Activated naive CD8-positive, alpha-beta T cell treated with anti-CD3 and anti-CD28 coated beads for 36 hours (primary cell): ENCODE measurements around the gene TSC1. TPM values are rescaled to one million over a fixed set of nuclear protein-coding genes. Genes with fewer than 3 reads are reported as not detected.
"Not testable (repeated sequence)": the region's sequence is repeated elsewhere in the genome, so short reads cannot be mapped to it uniquely, and the experiment has no call there.

ENCODE experiments used
- DNase-seq: peaks from one replicate; pipeline ENCODE4 v3.0.0; 2021
- H3K27ac Mint-ChIP-seq: one replicate; pipeline ENCODE4 v1.8.0; 2022; ENCODE audit warnings: mild to moderate bottlenecking, moderate library complexity, mixed read lengths
- H3K27me3 Mint-ChIP-seq: one replicate; pipeline ENCODE4 v1.8.0; 2022; ENCODE audit warnings: mild to moderate bottlenecking, mixed read lengths
- H3K36me3 Mint-ChIP-seq: one replicate; pipeline ENCODE4 v1.8.0; 2021; ENCODE audit warnings: mild to moderate bottlenecking, mixed read lengths
- H3K4me1 Mint-ChIP-seq: one replicate; pipeline ENCODE4 v1.8.0; 2021; ENCODE audit warnings: mixed read lengths
- H3K4me3 Mint-ChIP-seq: one replicate; pipeline ENCODE4 v1.8.0; 2022; ENCODE audit warnings: mild to moderate bottlenecking, moderate library complexity, mixed read lengths
- H3K9me3 Mint-ChIP-seq: one replicate; pipeline ENCODE4 v1.8.0; 2022; ENCODE audit warnings: mixed read lengths
- total RNA-seq, 2 experiments: library from RNA; stranded (reverse); gene quantifications; one replicate each; pipeline ENCODE4 v1.2.3, GENCODE V29; 2021

The TSC1 gene
- total RNA-seq, 2 experiments from 2014 or later: 23.6 to 28.5 TPM

- Mint-ChIP-seq H3K9me3 (no peaks in the 10 kb centered on the region), H3K27me3 (peaks cover 68% of the 10 kb centered on the region), H3K4me3 (no peak overlapping the region), H3K36me3 (no peaks in the 10 kb centered on the region), H3K27ac (no peak overlapping the region), H3K4me1 (peaks cover 4% of the 10 kb centered on the region)
- DNase-seq: no peak
Observed at GRCh38 chr9:132983491-132984201, 39.2 kb upstream of the TSC1 start.

- Mint-ChIP-seq H3K27me3 (peaks cover 80% of the 10 kb centered on the region), H3K27ac (no peak overlapping the region), H3K9me3 (no peaks in the 10 kb centered on the region), H3K36me3 (no peaks in the 10 kb centered on the region), H3K4me3 (no peak overlapping the region), H3K4me1 (peaks cover 6% of the 10 kb centered on the region)
- DNase-seq: no peak
Observed at GRCh38 chr9:132982458-132982857, 38.0 kb upstream of the TSC1 start.

DNA sequence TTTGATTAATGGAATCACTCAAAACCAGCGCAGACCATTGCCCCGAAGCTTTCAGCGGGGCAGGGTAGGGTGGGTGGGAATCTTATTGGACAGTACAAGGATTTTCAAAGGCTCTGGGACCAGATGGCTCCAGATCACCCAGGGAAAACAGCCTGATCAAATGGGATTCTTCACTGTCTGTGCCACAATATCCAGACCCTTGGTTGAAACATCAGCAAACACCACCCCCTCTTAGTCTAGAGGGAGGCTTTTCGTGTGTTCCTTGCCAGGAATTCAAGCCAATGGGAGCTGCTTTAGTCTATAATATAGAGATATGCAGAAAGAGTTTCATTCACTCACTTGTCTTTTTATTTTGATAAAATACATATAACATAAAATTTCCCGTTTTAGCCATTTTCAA, 35.7 kb upstream of the TSC1 start:
- no peak overlapping the region for H3K27ac Mint-ChIP-seq
- peaks cover 74% of the 10 kb centered on the region for H3K27me3 Mint-ChIP-seq
- H3K4me3 Mint-ChIP-seq: no peak overlapping the region

DNA sequence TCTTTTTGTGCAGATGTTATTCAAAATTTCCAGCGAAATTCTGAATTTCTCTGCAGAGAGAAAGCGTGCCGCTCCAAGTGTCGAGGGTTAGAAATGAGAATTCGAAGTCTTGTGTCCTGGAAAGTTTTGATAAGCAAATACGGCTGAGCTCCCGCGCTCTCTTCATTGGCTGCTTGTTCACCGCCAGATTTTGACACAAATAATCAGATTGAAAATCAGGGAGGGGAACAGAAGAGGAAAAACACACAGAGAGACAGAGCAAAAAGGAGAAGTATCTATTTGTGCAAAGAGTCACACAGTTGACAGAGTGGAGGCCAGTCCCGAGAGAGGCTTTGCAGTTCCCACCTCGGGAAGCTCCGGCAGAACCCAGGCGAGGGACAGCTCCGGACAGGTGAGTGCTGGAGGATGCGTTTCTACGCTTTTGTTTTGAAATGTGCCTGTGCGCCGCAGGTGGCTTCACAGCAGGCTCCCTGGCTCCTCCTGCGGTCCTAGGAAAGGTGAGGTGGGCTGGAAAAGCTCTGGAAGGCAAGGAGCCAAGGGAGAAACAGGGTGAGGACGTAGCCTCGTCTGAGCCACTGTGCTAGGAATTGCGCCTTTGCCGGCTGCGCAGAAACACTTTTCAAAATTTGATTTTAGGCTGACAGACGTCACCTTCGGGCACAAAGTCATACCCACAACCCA, 34.2 kb upstream of the TSC1 start, which contains the start of gene GFI1B:
Gene GFI1B, plus strand, starts transcription at position 244 of the 681 bp plus-strand sequence. CDS start 7,985 bp downstream, outside the sequence.
- Mint-ChIP-seq H3K4me3 (peak within 1 kb of the TSS; percentile 22), H3K9me3 (no peaks in the 10 kb centered on the region)

More for the DNA sequence above, 35.7 kb upstream of the TSC1 start:
- DNase-seq: no peak
- Mint-ChIP-seq H3K9me3 (no peaks in the 10 kb centered on the region), H3K4me1 (peaks cover 6% of the 10 kb centered on the region), H3K36me3 (no peaks in the 10 kb centered on the region)

GRCh38 chr9:132978112-132978450, 33.7 kb upstream of the TSC1 start:
- peaks cover 9% of the 10 kb centered on the region for H3K4me1 Mint-ChIP-seq
- peaks cover 75% of the 10 kb centered on the region for H3K27me3 Mint-ChIP-seq
- no peak for DNase-seq
- no peaks in the 10 kb centered on the region for H3K36me3 Mint-ChIP-seq
- no peak overlapping the region for H3K4me3 Mint-ChIP-seq
- no peak overlapping the region for H3K27ac Mint-ChIP-seq
- H3K9me3 Mint-ChIP-seq: no peaks in the 10 kb centered on the region

More for the DNA sequence above, 34.2 kb upstream of the TSC1 start, which contains the start of gene GFI1B:
- no peak within 1 kb of the TSS for H3K27ac Mint-ChIP-seq
- no peaks in the 10 kb centered on the region for H3K36me3 Mint-ChIP-seq
- no peak for DNase-seq
- peaks cover 74% of the 10 kb centered on the region for H3K27me3 Mint-ChIP-seq
- H3K4me1 Mint-ChIP-seq: peaks cover 6% of the 10 kb centered on the region

DNA sequence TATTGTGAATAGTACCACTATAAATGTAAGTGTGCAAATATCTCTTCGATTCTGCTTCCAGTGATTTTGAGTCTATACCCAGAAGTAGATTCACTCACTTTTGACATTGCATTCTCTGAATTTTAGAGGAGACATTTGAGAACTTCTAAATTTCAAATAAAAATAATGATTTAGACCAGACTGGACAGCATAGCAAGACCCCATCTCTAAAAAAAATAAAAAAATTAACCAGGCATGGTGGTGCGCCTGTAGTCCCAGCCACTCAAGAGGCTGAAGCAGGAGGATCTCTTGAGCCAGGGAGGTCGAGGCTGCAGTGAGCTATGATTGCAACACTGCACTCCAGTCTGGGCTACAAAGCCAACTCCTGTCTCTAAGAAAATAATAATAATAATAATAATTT, 32.2 kb upstream of the TSC1 start:
- DNase-seq: no peak
- Mint-ChIP-seq H3K9me3 (no peaks in the 10 kb centered on the region), H3K27ac (no peak overlapping the region), H3K4me1 (peaks cover 9% of the 10 kb centered on the region), H3K27me3 (peaks cover 62% of the 10 kb centered on the region), H3K4me3 (no peak overlapping the region), H3K36me3 (no peaks in the 10 kb centered on the region)

- H3K4me1 Mint-ChIP-seq: peaks cover 9% of the 10 kb centered on the region
- DNase-seq: no peak
- no peaks in the 10 kb centered on the region for H3K36me3 Mint-ChIP-seq
- H3K4me3 Mint-ChIP-seq: no peak overlapping the region
- no peaks in the 10 kb centered on the region for H3K9me3 Mint-ChIP-seq
- peaks cover 56% of the 10 kb centered on the region for H3K27me3 Mint-ChIP-seq
- no peak overlapping the region for H3K27ac Mint-ChIP-seq
Observed at GRCh38 chr9:132975961-132976360, 31.5 kb upstream of the TSC1 start.

- Mint-ChIP-seq H3K27ac (no peak overlapping the region), H3K9me3 (no peaks in the 10 kb centered on the region), H3K4me1 (peaks cover 6% of the 10 kb centered on the region), H3K27me3 (peaks cover 44% of the 10 kb centered on the region), H3K4me3 (no peak overlapping the region), H3K36me3 (no peaks in the 10 kb centered on the region)
- peak; percentile 30 for DNase-seq
Observed at GRCh38 chr9:132973713-132974112, 29.3 kb upstream of the TSC1 start.

DNA sequence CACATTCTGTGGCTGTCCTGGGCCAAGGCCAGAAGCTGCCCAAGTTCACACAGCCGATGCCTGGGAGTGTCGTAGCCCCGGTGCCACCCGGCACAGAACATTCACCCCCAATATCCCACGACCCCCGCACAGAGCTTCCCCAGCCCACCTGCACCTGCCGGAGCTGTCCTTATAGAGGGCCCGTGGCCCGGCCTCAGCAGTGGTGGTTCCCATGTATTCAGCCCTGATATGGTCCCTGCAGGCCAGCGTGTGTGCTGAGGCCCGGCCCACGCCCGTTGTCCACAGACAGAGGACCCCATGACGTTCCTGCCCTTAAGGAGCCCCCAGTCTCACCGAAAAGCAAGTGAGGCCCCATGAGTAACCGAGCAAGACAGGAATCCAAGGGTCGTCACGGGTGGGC, 28.8 kb upstream of the TSC1 start:
- DNase-seq: no peak
- Mint-ChIP-seq H3K27me3 (peaks cover 38% of the 10 kb centered on the region), H3K4me1 (peaks cover 2% of the 10 kb centered on the region), H3K27ac (no peak overlapping the region), H3K4me3 (no peak overlapping the region), H3K9me3 (no peaks in the 10 kb centered on the region), H3K36me3 (no peaks in the 10 kb centered on the region)

DNA sequence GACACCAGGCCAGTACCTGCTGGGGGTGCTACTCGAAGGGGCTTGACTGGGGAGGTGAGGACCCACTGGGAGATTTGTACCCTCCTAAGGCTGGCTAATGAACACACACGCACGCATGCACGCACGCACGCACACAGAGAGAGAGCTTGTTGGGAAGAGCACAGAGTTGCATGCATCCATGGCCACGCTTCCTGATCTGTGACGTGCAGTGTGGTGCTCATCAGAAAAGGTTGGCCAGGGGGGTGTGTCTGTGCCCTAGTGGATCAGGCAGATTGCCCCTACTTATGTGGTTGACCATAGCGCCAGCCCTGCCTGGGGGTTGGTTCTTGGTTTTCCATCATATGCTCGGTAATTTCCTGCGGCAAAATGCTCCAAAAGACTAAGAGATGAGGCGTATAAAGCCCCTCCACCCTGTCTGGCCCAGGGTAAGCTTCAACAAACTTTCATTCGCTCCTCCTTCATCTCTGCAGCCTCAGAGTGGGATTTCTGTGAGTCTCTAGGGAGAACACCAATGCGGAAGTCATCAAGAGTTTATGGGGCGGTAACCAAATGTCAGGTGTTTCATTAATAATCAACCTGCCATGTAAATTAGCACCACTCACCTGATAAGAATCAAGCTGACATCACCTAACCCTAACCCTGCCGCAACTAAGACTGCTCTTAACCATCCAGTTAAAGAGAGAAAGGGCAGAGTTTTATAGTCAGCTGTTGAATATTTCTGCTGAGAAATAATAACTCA, 26.1 kb upstream of the TSC1 start:
- no peak for DNase-seq
- no peak overlapping the region for H3K27ac Mint-ChIP-seq
- no peaks in the 10 kb centered on the region for H3K9me3 Mint-ChIP-seq
- H3K27me3 Mint-ChIP-seq: peaks cover 28% of the 10 kb centered on the region
- H3K36me3 Mint-ChIP-seq: no peaks in the 10 kb centered on the region
- H3K4me3 Mint-ChIP-seq: no peak overlapping the region
- H3K4me1 Mint-ChIP-seq: peaks cover 2% of the 10 kb centered on the region

DNA sequence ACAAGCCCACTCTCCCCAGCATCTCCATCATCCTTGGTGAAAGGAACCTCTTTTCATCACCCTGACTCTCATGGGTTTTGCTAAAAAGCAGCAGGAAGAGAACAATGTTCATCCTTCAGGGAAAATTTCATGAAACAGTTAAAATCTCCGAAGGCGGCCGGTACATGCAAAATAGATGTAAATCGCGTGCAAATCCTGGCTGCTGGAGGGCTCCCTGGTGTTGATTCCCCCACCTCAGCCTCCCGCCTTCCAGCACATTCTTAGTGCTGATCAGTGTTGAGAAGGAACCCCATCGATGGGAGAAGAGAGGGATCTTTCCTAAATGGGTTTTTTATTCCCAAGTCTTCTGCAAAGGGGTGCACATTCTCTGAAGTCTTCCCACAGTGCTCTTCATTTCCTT, 25.4 kb upstream of the TSC1 start:
- Mint-ChIP-seq H3K4me3 (no peak overlapping the region), H3K27me3 (peaks cover 23% of the 10 kb centered on the region), H3K36me3 (no peaks in the 10 kb centered on the region)

DNA sequence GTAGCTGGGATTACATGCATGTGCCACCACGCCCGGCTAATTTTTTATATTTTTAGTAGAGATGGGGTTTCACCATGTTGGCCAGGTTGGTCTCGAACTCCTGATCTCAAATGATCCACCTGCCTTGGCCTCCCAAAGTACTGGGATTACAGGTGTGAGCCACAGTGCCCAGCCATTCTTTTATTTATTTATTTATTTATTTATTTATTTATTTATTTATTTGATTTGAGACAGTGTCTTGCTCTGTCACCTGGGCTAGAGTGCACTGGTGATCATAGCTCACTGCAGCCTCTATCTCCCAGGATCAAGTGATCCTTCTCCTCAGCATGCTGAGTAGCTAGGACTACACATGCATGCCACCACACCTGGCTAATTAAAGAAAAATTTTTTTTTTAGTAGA, 23.5 kb upstream of the TSC1 start:
- H3K4me1 Mint-ChIP-seq, DNase-seq, H3K36me3 Mint-ChIP-seq, H3K4me3 Mint-ChIP-seq, H3K27me3 Mint-ChIP-seq, H3K27ac Mint-ChIP-seq, H3K9me3 Mint-ChIP-seq: not testable (repeated sequence)

More for the DNA sequence above, 25.4 kb upstream of the TSC1 start:
- DNase-seq: no peak
- Mint-ChIP-seq H3K4me1 (peaks cover 2% of the 10 kb centered on the region), H3K9me3 (no peaks in the 10 kb centered on the region), H3K27ac (no peak overlapping the region)

DNA sequence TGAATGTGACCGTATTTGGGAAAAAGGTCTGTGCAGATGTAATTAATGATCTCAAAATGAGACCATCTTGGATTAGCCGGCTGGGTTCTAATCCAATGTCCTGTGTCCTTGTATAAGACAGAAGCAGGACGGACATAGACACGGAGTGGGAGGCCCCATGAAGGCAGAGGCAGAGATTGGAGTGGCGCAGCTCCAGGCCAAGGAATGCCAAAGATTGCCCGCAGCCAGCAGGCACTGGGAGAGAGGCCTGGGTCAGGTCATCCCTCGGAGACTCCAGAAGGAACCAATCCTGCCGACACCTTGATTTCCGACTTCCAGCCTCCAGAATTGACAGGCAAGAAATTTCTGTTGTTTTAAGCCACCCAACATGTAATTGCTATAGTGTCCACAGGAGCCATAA, 21.1 kb upstream of the TSC1 start:
- no peak for DNase-seq
- Mint-ChIP-seq H3K27me3 (peaks cover 9% of the 10 kb centered on the region), H3K4me3 (no peak overlapping the region), H3K4me1 (no peaks in the 10 kb centered on the region), H3K9me3 (no peaks in the 10 kb centered on the region), H3K27ac (no peak overlapping the region), H3K36me3 (no peaks in the 10 kb centered on the region)

GRCh38 chr9:132961002-132961401, 16.6 kb upstream of the TSC1 start:
- DNase-seq: no peak
- peaks cover 1% of the 10 kb centered on the region for H3K9me3 Mint-ChIP-seq
- H3K4me3 Mint-ChIP-seq: no peak overlapping the region
- H3K4me1 Mint-ChIP-seq: no peaks in the 10 kb centered on the region
- H3K27me3 Mint-ChIP-seq: no peaks in the 10 kb centered on the region
- H3K27ac Mint-ChIP-seq: no peak overlapping the region
- peaks cover 2% of the 10 kb centered on the region for H3K36me3 Mint-ChIP-seq

DNA sequence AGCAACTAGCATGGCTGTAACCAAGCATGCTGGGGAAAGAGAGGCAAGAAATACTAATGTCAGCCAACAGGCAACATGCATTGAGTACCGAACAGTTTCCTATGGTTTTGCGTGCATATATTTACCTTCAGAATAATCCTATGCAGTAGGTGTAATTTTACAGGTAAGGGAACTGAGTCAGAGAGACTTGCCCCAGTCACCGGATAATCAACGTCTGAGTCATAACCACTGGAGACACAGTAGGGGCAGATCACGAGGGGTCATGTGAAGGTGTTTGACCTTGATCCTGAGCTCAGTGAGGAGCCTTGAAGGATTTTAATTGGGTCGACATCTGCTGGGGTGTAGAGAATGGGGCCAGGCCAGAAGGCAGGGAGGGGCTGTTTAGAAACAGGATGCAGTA, 13.4 kb upstream of the TSC1 start:
- H3K9me3 Mint-ChIP-seq: peaks cover 1% of the 10 kb centered on the region
- no peak for DNase-seq
- H3K4me1 Mint-ChIP-seq: no peaks in the 10 kb centered on the region
- no peaks in the 10 kb centered on the region for H3K27me3 Mint-ChIP-seq
- no peak overlapping the region for H3K27ac Mint-ChIP-seq
- no peak overlapping the region for H3K4me3 Mint-ChIP-seq
- peaks cover 2% of the 10 kb centered on the region for H3K36me3 Mint-ChIP-seq
